Activated CD4-positive, alpha-beta T cell treated with anti-CD3 and anti-CD28 coated beads for 36 hours (primary cell): ENCODE measurements around the gene DGKB. TPM values are rescaled to one million over a fixed set of nuclear protein-coding genes. Genes with fewer than 3 reads are reported as not detected.
A peak's percentile ranks its signal among the peaks of the same experiment; 100 is the strongest.

Experiments used
- ATAC-seq: fragments of 200-7000 bp; cut with Tn5 transposase; one replicate; pipeline ENCODE4 v1.10.0; 2021; ENCODE audit warnings: mild to moderate bottlenecking, moderate library complexity
- CTCF ChIA-PET: fragments of 350-600 bp; sonication (Branson Sonifier 250); formaldehyde crosslinking; loops from one replicate; lab custom pipeline; 2021; ENCODE audit warnings: antibody characterized with exemption; lab: Charles Lee
- POLR2A ChIA-PET: fragments of 350-600 bp; sonication (Branson Sonifier 250); formaldehyde crosslinking; loops from one replicate; lab custom pipeline; 2021; ENCODE audit warnings: antibody characterized with exemption, inconsistent platforms; lab: Charles Lee
- DNase-seq: peaks from one replicate; pipeline ENCODE4 v3.0.0-alpha.2; 2020
- H3K27ac Mint-ChIP-seq: one replicate; pipeline ENCODE4 v1.8.0; 2021; ENCODE audit warnings: mixed read lengths
- H3K27me3 Mint-ChIP-seq: one replicate; pipeline ENCODE4 v1.8.0; 2021; ENCODE audit warnings: mixed read lengths
- H3K36me3 Mint-ChIP-seq: one replicate; pipeline ENCODE4 v1.8.0; 2021; ENCODE audit warnings: low read depth, mixed read lengths
- H3K4me1 Mint-ChIP-seq: one replicate; pipeline ENCODE4 v1.8.0; 2021; ENCODE audit warnings: mixed read lengths
- H3K4me3 Mint-ChIP-seq: one replicate; pipeline ENCODE4 v1.8.0; 2021; ENCODE audit warnings: mild to moderate bottlenecking, moderate library complexity, mixed read lengths
- H3K9me3 Mint-ChIP-seq: one replicate; pipeline ENCODE4 v1.8.0; 2021; ENCODE audit warnings: low read depth, mixed read lengths
- intact Hi-C, 2 experiments: fragments of 100-400 bp; cut with DNase I in 1 of 2; cut with micrococcal nuclease in 1 of 2; formaldehyde crosslinking; loops; one replicate each; pipeline versions ENCODE4 v1.14.2 to v1.15.1; 2022 to 2024; cut with DNase I, micrococcal nuclease
- total RNA-seq, 2 experiments: library from RNA; stranded (reverse); gene quantifications; one replicate each; pipeline ENCODE4 v1.2.3, GENCODE V29; 2021

The DGKB gene
- total RNA-seq, 2 experiments from 2014 or later, result not detected

DNA sequence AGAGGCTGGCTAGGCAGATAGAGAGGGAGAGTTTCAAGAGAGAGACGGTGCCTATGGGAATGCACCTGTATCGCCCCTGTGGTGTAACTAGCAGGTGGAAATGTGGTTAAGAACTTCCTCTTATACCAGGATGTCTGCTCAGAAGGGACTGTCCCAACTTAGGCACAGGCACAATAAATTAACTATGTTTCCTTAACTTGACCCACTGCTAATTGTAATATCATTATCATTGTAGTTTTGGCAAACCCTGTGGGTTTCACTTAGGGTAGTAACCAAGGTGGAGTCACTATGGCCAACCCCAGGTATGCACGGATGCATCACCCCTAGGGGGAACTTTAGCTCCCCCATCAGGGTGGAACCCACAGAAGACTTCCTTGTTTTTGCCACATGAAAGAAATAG lies 455.7 kb downstream of the DGKB start:
- ATAC-seq (peak; percentile 33), DNase-seq (no peak)
- H3K36me3 Mint-ChIP-seq, result no peaks in the 10 kb centered on the region
- no peaks in the 10 kb centered on the region for H3K9me3 Mint-ChIP-seq
- no peak overlapping the region for H3K27ac Mint-ChIP-seq
- peaks cover 6% of the 10 kb centered on the region for H3K4me1 Mint-ChIP-seq
- intact Hi-C loops, result no loop called here
- ChIA-PET CTCF (interaction anchor here (1.4 kb wide), 1 partner anchor 10 kb away, joined by 6 read pairs; no protein-coding TSS in a partner anchor), POLR2A (no interaction called here)
- H3K4me3 Mint-ChIP-seq, result no peak overlapping the region
- no peaks in the 10 kb centered on the region for H3K27me3 Mint-ChIP-seq

DNA sequence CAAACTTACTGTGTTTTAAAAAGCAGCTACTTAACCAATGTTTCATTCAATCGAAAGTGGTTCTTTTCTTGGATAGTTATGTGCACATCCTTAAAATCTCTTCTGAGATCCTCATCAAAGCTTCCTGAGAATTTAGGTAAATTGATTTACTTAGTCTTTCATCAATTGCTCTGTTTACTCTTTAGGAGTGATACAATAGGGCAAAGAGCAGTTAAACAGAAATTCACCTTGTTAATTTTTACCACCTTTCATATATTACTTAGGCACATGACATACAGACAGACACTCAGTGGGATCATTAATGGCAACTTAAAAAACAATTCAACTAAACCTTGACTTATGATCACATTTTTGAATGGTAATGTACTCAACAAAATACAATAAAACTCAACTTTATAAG lies 456.3 kb downstream of the DGKB start:
- CTCF ChIA-PET, result interaction anchor here (1.4 kb wide), 1 partner anchor 11 kb away, joined by 6 read pairs; no protein-coding TSS in a partner anchor
- no peaks in the 10 kb centered on the region for H3K36me3 Mint-ChIP-seq
- H3K27me3 Mint-ChIP-seq, result no peaks in the 10 kb centered on the region
- H3K27ac Mint-ChIP-seq, result no peak overlapping the region
- ATAC-seq, result no peak
- peaks cover 6% of the 10 kb centered on the region for H3K4me1 Mint-ChIP-seq
- DNase-seq, result no peak
- intact Hi-C loops, result no loop called here
- no peak overlapping the region for H3K4me3 Mint-ChIP-seq
- H3K9me3 Mint-ChIP-seq, result no peaks in the 10 kb centered on the region
- POLR2A ChIA-PET, result no interaction called here

DNA sequence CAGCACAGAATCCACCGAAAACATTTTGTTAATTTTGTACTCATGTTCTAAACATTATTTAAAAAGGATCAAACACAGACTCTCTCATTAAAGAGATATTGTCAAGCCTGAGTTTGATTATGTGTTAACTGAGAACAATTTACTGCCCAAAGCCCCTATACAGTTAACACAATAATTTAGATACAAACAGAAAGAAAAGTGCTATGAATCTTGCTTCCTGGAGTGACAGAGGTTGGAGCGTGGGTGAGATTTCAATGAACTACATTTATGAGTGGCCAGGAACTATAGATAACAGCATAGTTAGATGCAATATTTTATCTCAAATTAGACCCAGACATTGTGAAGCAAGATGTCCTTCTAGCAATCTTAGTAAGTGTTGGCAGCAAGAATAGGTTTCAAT lies 464.2 kb downstream of the DGKB start:
- ATAC-seq (no peak), DNase-seq (no peak)
- no peaks in the 10 kb centered on the region for H3K36me3 Mint-ChIP-seq
- H3K27ac Mint-ChIP-seq, result no peak overlapping the region
- H3K4me3 Mint-ChIP-seq, result no peak overlapping the region
- POLR2A ChIA-PET, result no interaction called here
- intact Hi-C loops, result no loop called here
- no peaks in the 10 kb centered on the region for H3K4me1 Mint-ChIP-seq
- CTCF ChIA-PET, result no interaction called here
- H3K9me3 Mint-ChIP-seq, result no peaks in the 10 kb centered on the region
- H3K27me3 Mint-ChIP-seq, result no peaks in the 10 kb centered on the region

DNA sequence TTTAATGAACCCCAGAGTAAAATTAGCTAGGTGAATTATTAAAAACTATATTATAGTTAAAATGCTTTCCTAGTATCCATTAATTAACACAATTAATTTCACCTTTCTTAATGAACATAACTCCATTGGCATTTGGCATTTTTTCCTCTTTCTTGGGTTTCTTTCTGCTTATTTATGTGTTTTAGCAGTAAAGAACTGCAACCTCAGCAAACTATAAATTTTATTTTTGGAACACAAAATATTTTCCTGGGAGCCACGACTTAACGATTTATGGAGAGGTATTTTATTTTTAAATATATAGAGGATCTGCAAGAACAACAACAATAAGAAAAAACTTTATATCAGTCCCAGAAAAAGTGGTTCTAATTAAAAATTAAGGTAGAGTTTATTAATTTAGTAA lies 465.7 kb downstream of the DGKB start:
- no peak overlapping the region for H3K27ac Mint-ChIP-seq
- H3K27me3 Mint-ChIP-seq, result no peaks in the 10 kb centered on the region
- ATAC-seq (no peak), DNase-seq (no peak)
- H3K4me1 Mint-ChIP-seq, result no peaks in the 10 kb centered on the region
- ChIA-PET CTCF (no interaction called here), POLR2A (no interaction called here)
- no peak overlapping the region for H3K4me3 Mint-ChIP-seq
- intact Hi-C loops, result no loop called here
- H3K9me3 Mint-ChIP-seq, result no peaks in the 10 kb centered on the region
- no peaks in the 10 kb centered on the region for H3K36me3 Mint-ChIP-seq

DNA sequence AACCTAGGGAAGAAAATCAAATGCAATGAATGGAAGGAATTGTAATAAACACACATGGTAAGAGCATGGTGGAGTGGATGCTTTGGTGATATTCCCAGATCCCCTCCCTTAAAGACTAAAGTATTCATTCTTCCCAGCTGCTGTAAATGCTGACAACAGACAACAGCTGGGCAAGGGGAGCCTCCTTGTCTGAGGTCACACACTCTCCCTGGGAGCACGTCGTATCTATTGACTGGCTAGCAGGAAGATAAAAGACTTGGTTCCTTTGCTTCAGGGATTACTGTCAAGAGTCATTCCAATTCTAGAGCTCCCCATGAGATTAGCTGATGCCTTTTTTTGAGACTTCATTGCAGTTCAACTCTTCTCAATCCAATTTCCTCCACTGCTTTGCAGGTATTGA lies 469.6 kb downstream of the DGKB start:
- Mint-ChIP-seq H3K4me3 (no peak overlapping the region), H3K9me3 (no peaks in the 10 kb centered on the region), H3K27ac (no peak overlapping the region), H3K36me3 (no peaks in the 10 kb centered on the region), H3K4me1 (no peaks in the 10 kb centered on the region), H3K27me3 (no peaks in the 10 kb centered on the region)
- DNase-seq (no peak), ATAC-seq (no peak)
- intact Hi-C loops, result no loop called here
- POLR2A ChIA-PET, result no interaction called here
- CTCF ChIA-PET, result no interaction called here

DNA sequence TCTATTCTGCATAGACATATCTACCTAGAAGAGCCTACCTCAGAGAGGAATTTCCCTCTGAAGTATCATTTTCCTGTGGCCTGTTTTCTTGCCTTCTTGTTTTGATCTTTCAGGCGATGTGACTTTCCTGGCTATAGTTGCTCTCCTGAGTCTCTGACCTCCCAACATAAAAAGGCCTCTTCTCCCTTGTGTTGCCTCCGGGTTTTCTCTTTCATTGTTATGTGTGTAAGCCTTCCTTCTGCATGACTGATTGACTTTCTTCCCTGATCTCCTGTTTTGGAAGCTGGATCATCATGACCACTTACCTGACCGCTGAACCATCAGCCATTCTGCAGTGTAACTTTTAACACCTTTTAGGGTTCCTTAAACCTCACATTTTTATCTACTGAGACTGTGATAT lies 471.6 kb downstream of the DGKB start:
- CTCF ChIA-PET, result no interaction called here
- Mint-ChIP-seq H3K4me3 (no peak overlapping the region), H3K27me3 (no peaks in the 10 kb centered on the region), H3K27ac (no peak overlapping the region), H3K4me1 (no peaks in the 10 kb centered on the region), H3K36me3 (no peaks in the 10 kb centered on the region), H3K9me3 (no peaks in the 10 kb centered on the region)
- intact Hi-C loops, result no loop called here
- ATAC-seq (no peak), DNase-seq (no peak)
- POLR2A ChIA-PET, result no interaction called here

DNA sequence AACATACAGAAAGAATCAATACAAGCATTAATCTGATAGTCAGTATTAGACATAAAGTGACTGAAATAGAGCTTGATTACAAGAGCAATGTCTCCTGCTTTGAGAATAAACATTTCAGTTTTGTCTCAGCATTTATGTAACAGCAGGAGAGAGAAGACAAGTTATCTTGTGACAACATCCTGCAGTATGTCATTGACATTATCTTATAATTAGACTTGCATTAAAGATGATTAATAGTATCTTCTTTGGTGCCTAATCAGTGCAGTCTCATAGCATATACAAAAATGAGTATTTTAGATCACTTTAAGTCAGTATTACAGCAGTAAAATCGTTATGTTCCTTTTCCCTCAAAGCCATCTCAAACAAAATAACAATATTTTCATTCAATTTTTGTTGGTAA lies 477.0 kb downstream of the DGKB start:
- Mint-ChIP-seq H3K4me3 (no peak overlapping the region), H3K27ac (no peak overlapping the region), H3K36me3 (no peaks in the 10 kb centered on the region), H3K27me3 (no peaks in the 10 kb centered on the region), H3K4me1 (no peaks in the 10 kb centered on the region), H3K9me3 (no peaks in the 10 kb centered on the region)
- POLR2A ChIA-PET, result no interaction called here
- CTCF ChIA-PET, result no interaction called here
- ATAC-seq (no peak), DNase-seq (no peak)
- intact Hi-C loops, result no loop called here

DNA sequence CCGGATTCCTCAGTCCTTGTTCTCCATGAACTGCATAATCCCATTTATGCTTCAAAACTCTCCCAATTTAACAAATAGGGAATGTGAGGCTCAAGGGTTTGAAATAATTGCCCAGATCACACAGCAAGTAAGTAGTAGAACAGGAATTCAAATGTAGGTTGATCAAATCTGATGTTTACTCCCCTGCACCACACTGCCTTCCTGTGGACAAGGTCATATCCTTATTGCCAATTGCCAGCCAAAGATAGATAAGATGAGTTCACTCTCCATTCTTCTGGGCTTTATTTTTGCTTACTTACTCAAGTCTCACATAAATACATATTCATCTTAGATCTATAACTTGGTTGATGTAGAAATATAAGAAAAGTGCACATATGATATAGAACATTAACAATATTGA lies 477.9 kb downstream of the DGKB start:
- CTCF ChIA-PET, result no interaction called here
- Mint-ChIP-seq H3K4me3 (no peak overlapping the region), H3K9me3 (no peaks in the 10 kb centered on the region), H3K4me1 (no peaks in the 10 kb centered on the region), H3K36me3 (no peaks in the 10 kb centered on the region), H3K27me3 (no peaks in the 10 kb centered on the region), H3K27ac (no peak overlapping the region)
- intact Hi-C loops, result no loop called here
- ATAC-seq (no peak), DNase-seq (no peak)
- POLR2A ChIA-PET, result no interaction called here

DNA sequence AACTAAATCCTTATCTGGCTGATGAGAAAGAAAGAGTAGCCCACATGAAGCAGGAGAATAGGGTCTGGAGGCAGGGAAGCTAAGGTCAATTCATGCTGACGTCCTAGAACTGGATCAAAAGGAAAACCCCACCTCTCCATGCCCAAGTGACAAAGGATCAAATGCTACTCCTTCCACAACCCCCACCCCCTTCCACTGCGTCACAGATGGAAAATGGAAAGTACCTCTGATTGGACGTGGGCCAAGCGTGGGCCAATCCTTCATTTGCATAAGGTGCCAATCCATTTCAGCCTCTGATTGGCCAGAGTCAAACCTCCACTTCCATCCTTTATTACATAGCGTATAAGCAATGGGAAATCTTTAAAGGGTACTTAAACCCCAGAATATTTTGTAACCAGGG lies 481.8 kb downstream of the DGKB start:
- Mint-ChIP-seq H3K4me1 (no peaks in the 10 kb centered on the region), H3K36me3 (no peaks in the 10 kb centered on the region), H3K27ac (no peak overlapping the region), H3K9me3 (no peaks in the 10 kb centered on the region), H3K27me3 (no peaks in the 10 kb centered on the region), H3K4me3 (no peak overlapping the region)
- ChIA-PET POLR2A (no interaction called here), CTCF (interaction anchor here (0.6 to 0.7 kb wide), 2 partner anchors 36 to 655 kb away, joined by 3 read pairs; no protein-coding TSS in a partner anchor)
- DNase-seq (no peak), ATAC-seq (no peak)
- intact Hi-C loops, result no loop called here

DNA sequence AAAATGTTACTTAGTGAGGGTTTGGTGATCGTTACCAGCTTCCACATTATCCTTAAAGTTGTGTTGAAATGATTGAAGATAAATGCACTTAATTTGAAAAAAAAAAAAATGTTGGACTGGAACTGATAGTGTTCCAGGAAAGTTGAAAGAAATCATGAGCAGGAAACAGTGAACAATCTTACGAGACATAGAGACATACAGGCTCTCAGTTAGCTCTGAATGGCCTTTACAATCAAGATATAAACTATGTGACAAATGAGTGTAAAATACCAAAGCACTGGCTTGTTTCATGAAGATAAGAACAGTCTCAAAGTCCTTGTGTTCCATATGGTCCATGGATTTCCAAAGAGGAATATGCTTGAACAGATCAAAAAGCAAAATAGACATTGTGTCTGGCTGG lies 483.0 kb downstream of the DGKB start:
- H3K4me1 Mint-ChIP-seq, result no peaks in the 10 kb centered on the region
- DNase-seq (no peak), ATAC-seq (no peak)
- H3K36me3 Mint-ChIP-seq, result no peaks in the 10 kb centered on the region
- H3K4me3 Mint-ChIP-seq, result no peak overlapping the region
- H3K27ac Mint-ChIP-seq, result no peak overlapping the region
- no peaks in the 10 kb centered on the region for H3K27me3 Mint-ChIP-seq
- H3K9me3 Mint-ChIP-seq, result no peaks in the 10 kb centered on the region
- CTCF ChIA-PET, result no interaction called here
- intact Hi-C loops, result no loop called here
- POLR2A ChIA-PET, result no interaction called here

DNA sequence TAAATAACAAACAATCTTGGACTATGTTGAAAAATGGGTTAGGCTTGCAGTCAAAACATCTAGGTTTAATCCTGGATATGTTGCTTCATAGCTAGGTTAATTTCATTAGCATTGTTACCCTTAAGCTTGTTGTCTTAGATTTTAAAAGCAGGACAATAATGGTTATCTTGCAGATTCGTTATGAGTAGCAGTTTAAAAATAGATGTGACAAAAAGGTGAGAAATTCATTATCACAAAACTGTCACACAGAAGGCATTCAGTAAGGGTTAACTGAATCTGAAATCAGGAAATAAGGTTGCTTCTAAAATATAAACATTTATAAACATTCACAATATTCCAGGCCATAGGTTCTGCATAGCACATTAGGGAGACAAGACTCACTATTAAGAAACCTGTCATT lies 483.9 kb downstream of the DGKB start:
- no peaks in the 10 kb centered on the region for H3K27me3 Mint-ChIP-seq
- intact Hi-C loops, result no loop called here
- H3K9me3 Mint-ChIP-seq, result no peaks in the 10 kb centered on the region
- ATAC-seq (no peak), DNase-seq (no peak)
- CTCF ChIA-PET, result interaction anchor here (0.6 kb wide), 1 partner anchor 79 kb away, joined by 3 read pairs; no protein-coding TSS in a partner anchor
- H3K36me3 Mint-ChIP-seq, result no peaks in the 10 kb centered on the region
- H3K27ac Mint-ChIP-seq, result no peak overlapping the region
- no peaks in the 10 kb centered on the region for H3K4me1 Mint-ChIP-seq
- POLR2A ChIA-PET, result no interaction called here
- H3K4me3 Mint-ChIP-seq, result no peak overlapping the region

DNA sequence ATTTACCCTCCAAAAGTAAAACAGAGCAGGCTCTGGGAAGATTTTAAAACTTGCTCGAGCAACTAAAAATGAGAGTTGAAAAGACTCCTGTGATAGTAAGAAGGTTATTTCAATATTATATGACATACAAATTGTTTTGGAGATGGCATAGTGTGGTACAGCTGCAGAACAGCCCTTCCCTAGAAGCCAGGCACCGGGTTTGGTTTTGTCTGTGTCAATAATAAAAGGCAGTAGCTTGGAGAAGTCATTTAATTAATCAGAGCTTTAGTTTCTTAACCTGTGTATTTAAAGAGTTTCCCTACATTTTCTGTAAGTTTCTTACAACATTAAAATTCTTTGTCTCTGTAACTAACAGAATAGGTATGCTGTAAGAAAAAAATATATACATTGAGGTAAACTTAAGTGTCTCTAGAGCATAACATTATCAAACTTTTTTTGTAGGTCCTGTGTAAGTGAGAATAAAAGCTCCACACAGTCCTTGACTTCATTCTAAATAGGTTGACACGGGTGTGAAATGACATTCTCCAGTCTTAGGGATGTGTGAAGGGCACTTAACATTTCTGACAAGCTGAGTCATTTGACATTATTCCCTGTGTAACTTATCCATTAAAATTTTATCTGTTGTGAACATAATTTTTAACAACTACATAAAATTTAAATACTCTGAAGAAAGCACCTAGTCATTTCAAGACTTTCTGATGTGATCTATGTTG lies 488.1 kb downstream of the DGKB start:
- H3K27me3 Mint-ChIP-seq, result no peaks in the 10 kb centered on the region
- no peak overlapping the region for H3K4me3 Mint-ChIP-seq
- no peaks in the 10 kb centered on the region for H3K36me3 Mint-ChIP-seq
- DNase-seq (no peak), ATAC-seq (no peak)
- H3K9me3 Mint-ChIP-seq, result no peaks in the 10 kb centered on the region
- CTCF ChIA-PET, result no interaction called here
- POLR2A ChIA-PET, result no interaction called here
- no peak overlapping the region for H3K27ac Mint-ChIP-seq
- no peaks in the 10 kb centered on the region for H3K4me1 Mint-ChIP-seq
- intact Hi-C loops, result no loop called here
